Suppressor macrophage treated with lipopolysaccharide for 4 hours (primary cell): ENCODE results near the gene GNAZ.

ENCODE experiments used
- DNase-seq: peaks from one replicate; pipeline ENCODE4 v3.0.0-alpha.2; 2020

Gene GNAZ

DNA sequence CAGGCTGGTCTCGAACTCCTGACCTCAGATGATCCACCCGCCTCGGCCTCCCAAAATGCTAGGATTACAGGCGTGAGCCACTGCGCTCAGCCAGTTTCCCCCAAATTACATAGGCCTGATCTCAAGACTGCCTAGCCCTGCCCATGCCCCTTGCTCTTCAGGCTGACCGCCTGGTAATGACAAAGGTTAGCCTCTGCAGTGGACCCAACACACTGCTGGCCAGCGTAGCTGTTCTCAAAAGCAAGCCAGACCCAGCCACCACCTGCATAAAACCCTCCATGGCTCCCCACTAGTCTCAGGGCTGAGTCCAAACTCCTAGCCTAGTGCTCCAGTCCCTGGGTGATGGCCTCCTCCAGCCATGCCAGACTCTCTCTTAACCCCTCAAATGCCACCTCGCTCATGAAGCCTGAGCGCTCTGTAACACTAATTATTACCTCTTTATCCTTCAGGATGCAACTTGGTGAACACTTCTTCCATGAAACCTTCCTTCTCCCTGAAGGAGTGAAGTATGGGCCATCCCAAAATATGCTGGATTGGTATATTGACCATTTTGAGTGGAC lies 72.3 kb downstream of the GNAZ start:
- no peak for DNase-seq

DNA sequence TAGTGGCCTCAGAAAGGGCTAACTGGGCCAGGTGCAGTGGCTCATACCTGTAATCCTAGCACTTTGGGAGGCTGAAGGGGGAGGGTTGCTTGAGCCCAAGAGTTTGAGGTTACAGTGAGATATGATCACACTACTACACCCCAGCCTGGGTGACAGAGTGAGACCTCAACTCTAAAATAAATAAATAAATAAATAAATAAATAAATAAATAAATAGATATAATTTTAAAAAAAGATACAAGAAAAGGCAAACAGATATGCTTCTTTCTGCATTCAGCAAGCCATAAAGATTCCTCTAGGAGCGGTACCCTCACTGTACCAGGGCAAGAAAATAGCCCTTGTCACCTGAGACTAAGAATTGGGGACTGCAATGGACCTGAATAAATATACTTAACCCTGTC lies 72.8 kb downstream of the GNAZ start:
- DNase-seq, result no peak

DNA sequence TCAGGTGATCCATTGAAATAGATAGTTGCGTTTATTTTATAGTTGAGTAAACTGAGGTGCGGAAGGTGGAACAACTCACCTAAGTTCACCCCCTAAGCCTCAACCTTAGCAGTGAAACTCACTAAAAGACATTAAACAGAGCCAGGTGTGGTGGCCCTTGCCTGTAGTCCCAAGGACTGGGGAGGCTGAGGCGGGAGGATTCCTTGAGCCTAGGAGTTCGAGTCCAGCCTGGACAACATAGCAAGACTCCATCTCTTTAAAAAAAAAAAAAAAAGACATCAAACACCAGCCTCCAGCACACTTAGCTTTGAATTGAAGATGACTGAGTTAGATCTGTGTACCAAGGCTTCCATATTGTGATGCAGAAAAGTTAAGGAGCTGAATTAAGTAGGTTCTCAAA lies 74.1 kb downstream of the GNAZ start:
- no peak for DNase-seq

DNA sequence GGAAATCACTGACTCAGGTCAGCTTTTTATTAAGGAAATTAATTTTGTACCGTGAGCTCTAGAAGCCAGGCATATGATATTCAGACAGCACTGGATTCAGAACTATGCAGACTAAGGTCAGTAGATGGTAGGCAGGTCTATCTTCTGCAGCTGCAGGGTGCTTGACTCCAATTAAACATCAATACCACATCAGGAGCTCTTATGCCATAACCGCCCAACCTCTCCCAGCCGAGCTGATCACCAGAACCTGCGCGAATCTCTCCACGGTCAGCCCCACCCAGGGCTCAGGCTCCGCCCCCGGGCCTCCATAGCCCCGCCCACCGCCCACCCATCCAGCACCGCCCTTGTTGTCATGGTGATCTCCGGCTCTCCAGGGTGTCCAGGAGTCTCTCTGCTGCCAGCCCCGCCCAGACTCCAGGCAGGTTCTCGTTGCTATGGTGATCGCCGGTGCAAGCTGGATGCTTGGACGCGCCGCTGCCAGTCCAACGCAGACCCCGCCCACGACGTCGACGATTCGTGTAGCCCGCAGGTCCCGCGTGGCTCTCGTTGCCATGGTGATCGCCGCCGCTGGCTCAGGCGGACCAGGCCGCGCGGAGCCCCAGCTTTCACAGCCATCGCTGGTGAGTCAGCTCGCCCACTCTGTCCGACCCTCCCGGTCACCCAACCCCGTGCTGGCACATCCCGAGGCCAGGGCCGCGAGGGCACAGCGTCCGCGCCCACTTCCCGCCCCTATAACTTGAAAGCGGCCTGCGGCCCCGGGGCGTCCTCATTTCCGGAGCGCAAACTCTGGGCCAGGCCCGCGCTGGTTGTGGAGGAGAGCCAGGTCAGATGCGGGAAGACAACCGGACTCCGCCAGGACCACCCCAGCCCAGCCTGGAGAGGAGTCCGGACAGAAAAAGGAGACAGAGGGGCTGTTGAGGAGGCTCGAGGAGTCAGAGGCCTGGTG lies 74.9 kb downstream of the GNAZ start, which contains the start of gene RAB36:
RAB36 (plus strand) TSS at position 546 of the 946 bp plus-strand sequence. CDS start 1,140 bp downstream, outside the sequence.
- peak; percentile 76 for DNase-seq

DNA sequence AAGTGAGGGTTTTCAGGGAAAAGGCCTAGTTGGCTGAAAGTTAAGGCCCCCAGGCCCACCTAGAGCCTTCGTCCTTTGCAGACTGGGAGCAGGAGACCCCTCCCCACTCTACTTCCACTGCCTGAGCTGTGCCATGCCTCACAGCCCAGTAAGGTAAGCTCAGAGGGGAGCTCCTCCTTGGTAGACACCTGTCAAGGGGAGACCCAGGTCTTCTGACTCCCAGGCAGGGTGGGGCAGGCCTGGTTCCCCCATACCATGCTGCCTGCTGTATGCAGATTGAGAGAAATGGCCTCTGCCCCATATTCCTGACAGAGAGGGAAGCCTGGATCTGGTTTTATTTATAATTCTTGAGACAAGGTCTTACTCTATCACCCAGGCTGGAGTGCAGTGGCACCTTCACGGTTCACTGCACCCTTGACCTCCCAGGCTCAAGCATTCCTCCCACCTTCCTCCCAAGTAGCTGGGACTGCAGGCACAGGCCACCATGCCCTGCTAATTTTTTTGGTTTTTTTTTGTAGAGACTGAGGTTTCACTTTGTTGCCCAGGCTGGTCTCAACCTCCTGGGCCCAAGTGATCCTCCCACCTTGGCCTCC lies 75.7 kb downstream of the GNAZ start:
- DNase-seq, result no peak

DNA sequence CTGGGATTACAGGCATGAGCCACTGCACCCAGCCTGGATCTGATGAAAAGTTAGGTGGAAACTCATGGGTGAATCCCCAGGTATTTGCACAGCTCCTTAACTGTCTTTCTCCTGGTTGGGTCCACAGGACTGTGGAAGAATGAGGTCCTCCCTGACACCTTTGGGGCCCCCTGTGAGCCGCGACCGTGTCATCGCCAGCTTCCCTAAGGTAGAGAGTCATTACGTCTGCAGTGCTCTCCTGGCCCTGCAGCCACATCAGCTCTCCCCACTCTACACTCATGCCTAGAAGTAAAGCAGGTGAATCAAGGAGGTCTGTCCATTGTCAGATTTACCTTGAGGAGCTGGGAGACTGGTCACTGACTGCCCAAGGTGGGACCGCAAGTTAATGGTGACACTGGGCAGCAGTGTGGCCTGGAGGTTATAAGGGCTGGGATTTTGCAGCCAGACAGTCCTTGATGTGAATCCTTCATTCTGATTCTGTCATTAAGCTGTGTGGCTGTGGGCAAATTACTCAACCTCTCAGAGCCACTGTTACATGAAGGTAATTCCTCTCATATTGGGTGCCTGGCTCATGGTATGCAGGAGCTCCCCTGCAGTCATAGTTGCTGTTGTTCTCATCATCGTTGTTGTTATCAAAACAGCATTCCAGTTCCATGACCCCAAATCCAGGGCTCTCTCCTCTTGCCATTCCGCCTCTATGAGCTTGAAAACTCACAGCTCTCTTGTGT lies 76.3 kb downstream of the GNAZ start:
- no peak for DNase-seq

DNA sequence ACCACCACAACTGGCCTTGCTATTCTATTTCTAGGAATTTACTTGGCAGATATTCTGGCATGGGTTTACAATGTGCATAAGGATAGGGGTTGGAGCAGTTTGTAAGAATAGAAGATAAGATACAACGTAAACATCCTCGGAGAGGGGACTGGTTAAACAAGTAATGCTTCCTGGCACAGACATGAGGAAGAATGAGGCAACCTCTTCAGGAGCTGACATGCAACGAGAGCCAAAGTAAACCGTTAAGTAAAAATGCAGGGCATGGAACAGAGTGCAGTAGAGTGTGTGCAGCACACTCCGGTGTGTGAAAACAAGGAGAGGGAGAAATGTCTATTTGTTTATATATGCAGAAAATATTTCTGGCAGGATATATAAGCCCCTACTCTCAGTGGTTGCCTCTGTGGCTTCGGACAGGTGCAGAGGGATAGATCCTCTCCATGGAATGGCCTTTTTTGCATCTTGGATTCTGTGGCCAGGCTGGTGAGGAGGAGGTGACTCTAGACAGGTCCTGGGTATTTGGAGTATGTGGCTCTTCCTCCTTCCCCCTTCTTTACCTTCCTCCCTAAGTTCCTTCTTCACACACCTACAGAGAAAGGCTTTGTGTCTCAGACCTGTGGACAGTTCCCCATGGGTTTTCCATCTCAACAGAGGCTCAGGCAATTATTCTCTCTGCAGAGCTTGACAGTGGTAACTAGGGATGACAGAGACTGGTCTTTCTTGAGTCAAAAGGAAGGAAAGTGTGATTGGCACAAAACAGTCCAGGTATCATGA lies 77.5 kb downstream of the GNAZ start:
- DNase-seq, result no peak

DNA sequence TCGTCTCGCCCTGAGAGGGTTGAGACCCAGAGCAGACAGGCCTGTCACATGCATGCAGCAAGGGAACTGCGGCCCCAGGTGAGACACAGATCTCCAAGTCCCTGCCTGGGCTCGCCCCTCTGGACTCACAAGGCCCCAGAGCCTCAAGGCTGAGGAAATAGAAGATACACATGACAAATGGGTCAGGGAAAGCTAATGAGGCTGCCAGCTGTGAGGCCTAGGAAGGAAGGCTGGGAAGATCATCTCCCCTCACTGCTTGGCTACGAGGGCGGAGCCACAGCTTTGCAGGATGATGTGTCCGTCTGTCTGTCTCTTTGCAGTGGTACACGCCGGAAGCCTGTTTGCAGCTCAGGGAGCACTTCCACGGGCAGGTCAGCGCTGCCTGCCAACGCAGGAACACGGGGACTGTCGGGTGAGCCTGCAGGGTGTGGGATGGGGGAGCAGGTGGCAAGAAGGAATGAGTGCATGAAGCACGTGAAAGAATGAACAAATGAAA lies 79.5 kb downstream of the GNAZ start:
- DNase-seq, result no peak

DNA sequence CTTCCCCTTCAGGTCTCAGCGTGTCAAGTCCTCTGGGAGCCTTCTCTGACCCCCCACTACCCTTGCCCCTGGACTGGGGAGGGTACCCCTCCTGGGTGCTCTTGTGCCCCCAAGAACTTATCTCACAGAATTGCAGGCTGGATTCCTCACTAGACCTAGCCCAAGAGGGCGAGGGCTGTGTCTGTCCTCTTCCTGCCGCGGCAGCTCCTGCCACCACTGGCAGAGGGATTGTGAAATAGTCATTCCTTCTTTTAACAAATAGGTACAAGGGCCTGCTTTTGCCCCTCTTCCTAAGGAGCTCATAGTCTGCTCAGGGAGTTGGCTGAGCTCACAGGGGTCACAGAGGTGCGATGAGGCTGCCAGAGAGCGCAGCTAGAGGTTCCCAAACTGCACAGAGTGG lies 80.4 kb downstream of the GNAZ start:
- no peak for DNase-seq

DNA sequence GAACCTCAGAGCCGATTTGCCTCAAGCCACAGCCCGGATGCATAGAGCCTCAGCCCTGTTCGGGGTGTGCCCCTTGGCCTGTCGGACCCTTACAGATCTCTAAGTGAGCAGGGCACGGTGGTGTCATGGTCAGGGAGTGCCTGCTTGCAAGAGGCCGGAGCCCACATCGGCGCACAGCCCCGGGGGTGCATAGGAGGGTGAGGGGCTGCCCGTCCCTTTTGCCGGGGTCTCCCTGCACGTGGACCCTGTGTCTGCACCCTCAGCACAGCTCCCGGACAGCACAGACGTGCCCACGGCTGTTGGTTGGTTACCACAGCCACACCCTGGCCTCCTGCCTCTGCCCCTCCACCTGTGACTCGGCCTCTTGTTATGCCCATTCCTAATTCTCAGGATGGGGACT lies 81.5 kb downstream of the GNAZ start:
- no peak for DNase-seq

DNA sequence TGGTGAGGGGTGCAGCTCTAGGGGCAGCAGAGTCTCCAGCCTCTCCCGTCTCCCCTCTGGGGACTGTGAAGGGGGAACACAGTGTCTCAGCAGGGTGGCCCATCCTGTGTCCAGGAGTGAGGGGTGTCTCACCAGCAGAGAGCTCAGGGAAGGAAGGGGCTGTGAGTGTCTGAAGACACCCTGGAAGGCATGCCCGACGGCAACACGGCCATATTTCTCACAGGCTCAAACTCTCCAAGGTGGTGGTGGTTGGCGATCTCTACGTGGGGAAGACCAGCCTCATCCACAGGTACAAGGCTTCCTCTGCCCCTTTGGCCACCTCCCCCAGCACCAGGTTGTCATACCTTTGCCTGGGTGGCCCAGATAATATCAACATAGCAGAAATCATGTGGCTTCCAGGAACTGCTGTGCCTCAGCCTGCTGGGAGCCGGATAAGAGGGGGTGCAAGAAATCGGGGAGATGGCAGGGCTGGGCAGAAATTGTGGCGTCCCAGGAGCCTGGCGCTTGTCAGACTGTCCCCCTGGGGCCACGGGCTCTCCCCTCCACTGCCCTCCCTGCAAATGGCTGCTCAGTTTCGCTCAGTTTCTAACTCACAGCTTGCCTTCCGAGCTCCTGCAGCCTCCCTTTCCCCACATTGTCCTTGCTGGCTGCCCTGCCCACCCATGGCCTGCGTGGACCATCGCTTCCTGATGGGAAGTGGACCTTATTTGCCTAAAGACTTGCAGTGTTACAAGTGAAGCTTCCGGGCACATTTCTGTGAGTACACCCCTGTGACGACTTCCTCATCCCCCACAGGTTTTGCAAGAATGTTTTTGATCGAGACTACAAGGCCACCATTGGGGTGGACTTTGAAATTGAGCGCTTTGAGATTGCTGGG lies 82.2 kb downstream of the GNAZ start:
- peak; percentile 74 for DNase-seq

DNA sequence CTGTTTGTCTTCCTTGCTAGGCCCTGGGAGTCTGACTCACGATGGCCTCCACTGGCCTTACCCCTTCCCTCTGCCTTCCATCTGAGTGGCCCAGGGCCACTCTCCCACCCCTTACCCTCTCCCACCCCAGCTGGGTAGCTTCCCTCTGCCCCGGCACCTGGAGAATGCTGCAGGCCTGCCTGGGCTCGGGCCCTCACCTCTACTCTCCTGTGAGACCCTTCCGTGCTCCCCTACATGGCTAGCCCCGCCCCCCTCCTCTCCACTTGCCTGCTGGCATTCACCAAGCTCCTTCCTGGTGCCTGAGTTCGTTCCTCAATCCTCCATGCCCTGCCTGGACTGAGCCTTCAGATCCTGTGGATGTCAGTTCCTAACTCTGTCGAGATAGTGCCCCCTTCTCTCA lies 83.7 kb downstream of the GNAZ start:
- DNase-seq, result no peak

DNA sequence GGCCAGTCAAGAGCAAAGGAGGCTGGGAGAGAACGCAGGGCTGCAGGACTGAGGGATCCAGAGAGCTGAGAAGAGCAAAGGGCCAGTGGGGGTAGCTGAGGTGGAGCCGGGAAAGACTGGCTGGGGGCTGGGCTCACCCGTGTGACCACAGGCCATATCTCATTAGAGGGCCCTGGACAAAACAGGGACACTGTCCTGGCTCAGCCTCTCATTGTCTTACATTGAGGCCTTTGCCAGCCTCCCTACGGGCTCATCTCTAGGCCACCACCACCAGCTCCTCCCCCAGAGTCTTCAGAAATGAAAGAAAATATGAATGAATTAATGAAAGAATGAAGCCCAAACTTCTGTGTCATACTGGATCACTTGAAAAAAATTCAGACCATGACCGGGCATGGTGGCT lies 84.1 kb downstream of the GNAZ start:
- DNase-seq, result no peak

DNA sequence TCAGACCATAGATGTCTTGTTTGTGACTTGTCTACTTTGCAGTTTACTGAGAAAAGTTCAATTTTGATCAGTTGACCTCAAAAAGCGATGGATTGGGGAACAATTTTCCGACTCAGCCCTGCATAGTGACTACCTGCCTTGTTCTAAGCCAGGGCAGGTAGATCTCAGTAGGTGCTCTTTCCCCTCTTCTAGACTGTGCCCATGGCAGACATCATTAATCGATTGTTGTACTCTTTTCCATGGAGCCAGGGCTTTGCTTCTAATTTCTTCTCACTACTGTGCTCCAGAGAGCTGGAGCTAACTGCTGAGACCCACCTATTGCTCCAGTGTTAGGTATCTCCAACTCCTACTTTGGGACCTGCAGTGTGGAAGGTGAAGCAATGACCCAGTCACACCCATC lies 84.8 kb downstream of the GNAZ start:
- DNase-seq, result no peak

DNA sequence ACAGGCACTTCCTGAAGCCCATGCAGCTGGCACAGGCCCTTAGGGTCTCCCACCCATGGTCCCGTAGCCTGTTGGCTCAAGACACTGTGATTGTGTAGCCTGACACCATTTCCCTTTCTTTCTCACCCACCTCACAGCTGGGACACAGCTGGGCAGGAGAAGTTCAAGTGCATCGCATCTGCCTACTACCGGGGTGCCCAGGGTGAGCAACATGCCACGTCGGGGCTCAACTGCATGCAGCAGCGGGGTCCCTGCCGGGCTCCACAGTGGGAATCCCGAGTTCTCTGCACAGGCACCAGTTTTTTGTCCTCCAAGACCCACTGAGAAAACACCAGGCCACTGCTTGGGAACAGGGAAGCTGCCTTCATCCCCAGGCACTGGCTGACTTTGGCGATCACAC lies 85.5 kb downstream of the GNAZ start:
- no peak for DNase-seq

DNA sequence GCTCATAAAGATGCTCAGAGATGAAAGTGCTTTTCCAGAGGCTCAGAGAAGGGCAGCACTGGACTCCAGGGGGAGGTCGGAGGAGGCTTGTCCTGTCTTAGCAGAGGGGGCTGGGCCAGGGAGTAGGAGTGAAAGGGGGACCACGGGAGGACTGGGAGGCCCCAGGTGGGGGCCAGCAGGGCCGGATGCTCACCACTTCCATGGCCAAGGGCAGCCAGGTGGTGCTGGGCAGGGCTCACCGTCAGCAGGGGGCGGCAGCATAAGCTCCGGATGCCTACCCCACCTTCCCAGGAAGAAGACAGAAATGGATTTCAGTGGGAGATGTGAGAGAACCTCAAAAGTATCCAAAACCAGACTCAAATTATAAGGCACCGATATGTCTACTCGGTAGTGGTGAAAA lies 86.0 kb downstream of the GNAZ start:
- no peak for DNase-seq

DNA sequence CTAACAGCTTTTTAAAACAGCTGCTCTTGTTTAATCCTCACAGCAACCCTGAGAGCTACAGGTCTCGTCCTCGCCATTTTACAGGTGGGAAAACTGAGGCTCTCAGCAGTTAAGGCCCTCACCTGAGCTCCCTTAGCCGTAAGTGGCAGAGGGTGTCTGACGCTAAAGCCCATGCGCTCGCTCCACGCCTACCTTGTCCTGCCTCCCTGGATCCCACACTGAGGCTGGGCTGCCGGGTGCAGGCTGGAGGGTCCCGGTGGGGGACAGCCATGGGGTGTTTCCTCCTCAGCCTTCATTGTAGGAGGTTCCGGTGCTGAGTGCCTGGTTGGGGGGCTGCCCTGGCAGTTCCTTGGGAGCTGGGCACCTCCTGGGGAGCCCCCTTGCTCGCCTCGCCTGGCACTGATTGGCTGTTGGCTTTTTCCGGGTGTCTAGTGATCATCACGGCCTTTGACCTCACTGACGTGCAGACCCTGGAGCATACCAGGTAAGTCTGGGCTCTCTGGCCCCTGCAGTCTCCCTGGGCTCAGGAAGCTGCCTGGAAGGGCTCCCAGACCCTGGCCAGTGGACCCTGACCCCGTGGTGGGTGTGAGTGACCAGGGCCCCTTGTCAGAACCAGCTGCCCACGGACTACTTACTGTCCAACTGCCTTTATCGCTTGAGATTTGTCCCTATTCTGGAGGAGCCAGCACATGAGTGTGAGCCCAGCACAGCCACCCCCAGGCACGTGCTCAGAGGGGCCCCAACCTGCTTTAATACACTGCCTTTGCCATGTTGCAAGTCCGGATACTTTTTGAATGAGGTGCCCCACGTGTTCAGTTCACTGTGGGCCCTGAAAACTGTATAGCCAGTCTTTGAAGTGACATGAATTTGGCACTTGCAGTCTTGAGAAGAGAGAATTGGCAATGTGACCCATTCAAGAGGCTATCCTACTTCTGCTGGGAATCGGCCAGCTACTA lies 87.5 kb downstream of the GNAZ start:
- no peak for DNase-seq

DNA sequence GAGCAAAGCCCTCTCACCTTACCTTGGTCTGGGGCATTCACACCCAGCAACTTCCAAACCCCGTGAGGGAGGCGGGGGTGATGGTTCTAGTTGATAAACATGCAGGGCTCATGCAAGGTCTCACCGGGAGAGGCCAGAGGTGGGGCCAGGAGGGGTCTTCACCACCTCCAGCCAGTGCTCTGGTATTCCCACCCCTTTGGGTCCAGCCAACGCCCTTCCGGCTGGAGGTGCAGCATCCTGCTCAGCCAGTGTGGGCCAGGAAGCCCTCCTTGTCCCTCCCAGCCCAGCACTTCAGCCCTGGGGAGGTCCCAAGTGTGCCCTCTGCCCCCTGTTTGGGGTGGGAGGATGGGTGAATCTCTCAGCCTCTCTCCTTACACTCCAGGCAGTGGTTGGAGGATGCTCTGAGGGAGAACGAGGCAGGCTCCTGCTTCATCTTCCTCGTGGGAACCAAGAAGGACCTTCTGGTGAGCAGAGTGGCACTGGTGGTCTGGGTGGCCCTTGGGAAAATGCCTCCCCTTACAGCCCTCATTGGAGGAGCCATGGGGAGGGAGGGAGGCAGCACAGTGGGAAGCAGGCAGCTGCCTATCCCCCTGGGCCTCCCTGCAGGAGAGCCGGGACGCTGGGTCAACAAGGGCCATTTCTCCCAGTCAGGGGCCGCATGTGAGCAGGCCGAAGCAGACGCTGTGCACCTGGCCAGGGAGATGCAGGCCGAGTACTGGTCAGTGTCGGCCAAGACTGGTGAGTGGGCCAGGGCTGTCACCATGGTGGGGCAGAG lies 88.4 kb downstream of the GNAZ start:
- DNase-seq, result no peak

DNA sequence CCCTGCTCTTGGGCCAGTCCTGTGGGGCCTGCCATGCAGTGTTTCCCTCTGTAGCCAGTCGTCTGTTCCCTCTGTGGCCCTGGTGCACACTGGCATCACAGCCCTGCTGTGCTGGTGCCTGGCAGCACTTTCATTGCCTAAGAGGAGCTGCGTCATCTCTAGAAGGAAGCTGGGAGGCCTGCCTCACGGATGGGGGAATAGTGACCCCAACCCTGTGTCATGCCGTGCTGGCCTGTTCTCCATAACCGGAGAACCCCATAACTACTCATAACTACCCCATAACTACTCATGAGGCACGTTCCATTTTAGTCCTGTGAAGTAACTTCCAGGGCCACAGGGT lies 88.9 kb downstream of the GNAZ start:
- no peak for DNase-seq
